GM19438 (cell line): ENCODE results near the gene SPANXN5.
"Not testable (repeated sequence)": the region's sequence is repeated elsewhere in the genome, so short reads cannot be mapped to it uniquely, and the experiment has no call there.

Source experiments
- ATAC-seq: cut with Tn5 transposase; IDR thresholded peaks from one replicate; pipeline ENCODE4 v1.9.1; 2021; ENCODE audit warnings: low read depth; ENCODE audit not compliant: unreplicated experiment

SPANXN5 gene, protein sequence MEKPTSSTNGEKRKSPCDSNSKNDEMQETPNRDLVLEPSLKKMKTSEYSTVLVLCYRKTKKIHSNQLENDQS

DNA sequence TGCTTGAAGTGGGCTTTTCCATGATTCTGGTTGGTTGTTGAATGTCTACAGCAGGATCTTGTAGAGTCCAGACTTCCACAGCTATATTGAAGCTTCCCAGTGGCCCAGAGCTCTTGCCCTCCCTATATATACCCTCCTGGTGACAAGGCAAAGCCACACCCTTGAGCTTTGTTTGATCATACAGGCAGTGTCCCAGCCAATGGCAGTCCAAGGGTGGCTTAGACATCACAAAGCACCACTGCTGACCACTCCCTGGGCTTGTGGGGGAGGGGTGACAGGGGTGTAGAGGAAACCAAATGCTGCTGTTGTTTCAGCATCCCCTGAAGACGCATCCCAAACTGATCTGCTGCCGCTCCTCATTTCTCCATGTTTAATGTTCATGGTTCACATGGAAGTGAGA lies at the start of gene SPANXN5:
TSS of gene SPANXN5 (minus strand) at position 101 of the 400 bp plus-strand sequence. CDS start at position 22, 79 bp downstream.
- ATAC-seq, result not testable (repeated sequence)

DNA sequence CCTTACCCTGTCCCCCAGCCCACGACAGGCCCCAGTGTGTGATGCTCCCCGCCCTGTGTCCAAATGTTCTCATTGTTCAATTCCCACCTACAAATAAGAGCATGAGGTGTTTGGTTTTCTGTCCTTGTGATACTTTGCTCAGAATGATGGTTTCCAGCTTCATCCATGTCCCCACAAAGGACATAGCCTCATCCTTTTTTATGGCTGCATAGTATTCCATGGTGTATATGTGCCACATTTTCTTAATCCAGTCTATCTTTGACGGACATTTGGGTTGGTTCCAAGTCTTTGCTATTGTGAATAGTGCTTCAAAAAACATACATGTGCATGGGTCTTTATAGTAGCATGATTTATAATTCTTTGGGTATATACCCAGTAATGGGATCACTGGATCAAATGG lies 46.4 kb upstream of the SPANXN5 start:
- not testable (repeated sequence) for ATAC-seq

DNA sequence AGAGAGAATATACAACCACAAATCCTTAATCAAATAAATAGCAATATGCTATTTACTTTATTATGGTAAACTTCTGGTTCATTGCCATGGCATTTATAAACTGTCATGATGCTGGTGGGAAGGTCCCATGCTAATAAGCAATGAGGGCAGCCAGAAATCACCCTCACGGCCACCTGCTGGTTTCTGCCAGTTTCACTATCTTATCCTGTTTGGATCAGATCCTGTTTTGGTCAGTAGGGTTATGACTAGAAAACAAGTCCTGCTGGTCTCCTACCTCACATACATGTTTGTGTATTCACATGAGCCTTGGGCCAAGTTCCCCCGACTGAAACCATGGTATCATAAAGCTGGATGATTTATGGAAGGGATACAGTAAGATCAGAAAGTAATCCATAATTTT lies 41.9 kb upstream of the SPANXN5 start:
- ATAC-seq, result no peak

DNA sequence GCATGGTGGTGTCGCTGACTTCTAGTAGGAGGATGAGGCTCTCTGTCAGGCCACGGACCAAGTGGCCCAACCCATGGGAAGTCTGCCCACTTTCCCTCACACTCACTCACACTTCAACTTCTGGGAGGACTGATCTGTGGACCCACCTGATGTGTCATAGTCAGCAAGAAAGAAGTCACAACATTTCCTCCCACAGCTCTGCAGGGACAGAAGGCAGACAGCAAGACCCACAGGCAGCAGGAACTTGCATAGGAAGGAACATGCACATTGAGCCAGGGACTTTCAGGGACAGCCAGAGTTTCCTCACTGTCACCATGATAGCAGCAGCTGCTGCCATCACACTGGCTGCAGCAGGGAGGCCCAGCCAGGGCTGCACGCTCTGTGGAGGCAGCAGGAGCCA lies 33.3 kb upstream of the SPANXN5 start:
- ATAC-seq, result no peak

DNA sequence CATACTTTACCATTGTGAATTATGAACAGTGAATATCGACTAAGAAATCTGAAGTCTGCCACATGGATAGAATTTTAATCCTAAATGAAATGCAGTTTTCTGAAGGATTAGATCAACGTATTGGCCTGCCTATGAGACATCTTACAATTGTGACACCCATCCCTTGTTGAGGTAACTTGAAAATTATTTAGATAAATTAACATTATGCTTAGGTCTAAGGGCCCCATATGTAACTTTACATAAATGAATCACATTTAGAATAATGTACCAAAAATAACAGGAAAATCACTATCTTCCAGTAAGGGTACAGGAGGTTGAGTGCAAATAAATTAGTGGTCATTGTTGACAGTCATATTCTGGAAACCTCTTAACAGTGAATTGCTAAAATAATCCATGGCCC lies 27.4 kb upstream of the SPANXN5 start:
- ATAC-seq, result no peak

DNA sequence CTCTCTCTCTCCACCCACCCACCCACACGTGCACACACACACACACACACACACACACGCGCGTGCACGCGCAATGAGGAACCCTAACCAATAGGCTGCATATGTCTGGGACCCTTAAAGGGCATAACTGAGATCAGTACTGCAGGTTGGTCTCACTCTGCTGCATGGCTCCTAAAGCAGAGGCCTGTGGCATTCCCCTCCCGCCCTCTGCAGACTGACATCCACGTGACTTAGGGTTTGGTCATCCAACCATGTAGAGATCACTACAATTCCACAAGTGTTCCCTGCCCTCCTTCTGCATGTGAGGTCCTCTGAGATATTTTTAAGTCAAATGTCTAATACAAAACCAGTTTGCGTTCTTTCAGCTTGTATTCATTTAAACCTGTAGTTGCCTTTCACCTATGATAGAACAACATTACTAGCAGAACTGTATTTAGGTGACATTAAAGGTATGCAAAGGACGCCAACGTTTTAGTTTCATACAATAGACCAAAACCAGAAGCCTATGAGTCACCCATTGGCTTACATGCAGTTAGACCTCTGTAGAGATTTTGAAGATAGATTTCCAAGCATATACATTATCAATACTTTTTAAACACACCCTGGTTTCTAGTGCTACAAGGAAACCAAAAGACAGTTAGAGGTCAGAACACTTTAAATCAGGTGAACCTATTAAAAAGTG lies 24.0 kb upstream of the SPANXN5 start:
- no peak for ATAC-seq

DNA sequence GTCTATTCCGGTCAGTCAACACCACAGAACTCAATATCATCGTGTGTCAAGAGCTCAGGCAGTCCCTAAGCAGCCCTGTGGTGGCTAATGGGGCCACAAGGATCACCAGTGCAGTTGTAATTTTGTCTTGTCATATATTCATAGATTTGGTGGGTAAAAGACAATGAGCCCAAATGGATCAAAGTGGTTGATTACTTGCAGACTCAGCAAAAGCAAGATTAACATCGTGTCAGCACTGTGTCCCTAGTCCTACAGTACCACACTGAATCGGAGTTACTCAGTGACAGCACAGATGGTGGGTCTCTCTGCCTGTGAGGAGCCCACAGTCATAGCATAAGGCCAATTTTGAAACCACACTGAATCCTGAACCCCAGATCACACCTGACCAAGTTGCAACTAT lies 22.6 kb upstream of the SPANXN5 start:
- no peak for ATAC-seq

DNA sequence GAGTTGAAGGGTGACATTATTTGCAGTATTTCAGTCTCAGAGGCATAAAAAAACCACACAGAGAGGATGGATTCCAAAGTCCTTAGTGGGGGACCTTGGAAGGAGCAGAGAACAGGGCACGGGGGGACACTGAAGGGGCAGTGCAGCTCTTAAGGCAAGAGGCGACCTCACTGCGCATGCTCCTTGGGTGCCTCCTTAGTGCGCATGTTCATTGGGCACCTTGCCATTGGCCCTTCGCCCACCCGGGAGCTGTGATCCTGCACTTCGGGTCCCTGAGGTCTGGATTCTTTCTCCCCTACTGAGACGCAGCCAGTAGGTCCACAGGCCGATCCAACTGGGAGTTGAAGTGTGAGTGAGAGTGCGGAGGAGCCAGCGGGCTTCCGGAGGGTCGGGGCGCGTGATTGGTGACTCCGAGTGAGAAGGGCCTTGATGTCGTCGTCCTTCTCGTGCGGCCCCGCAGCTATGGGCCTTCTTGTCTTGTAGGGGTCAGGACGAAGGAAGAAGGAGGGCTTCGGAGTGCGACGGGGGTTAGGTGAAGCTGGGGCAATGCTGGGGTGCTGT lies 13.9 kb upstream of the SPANXN5 start, which contains the start of gene XAGE5:
TSS of gene XAGE5 (plus strand) at position 223 of the 561 bp plus-strand sequence. CDS start 1,280 bp downstream, outside the sequence.
- no peak for ATAC-seq

DNA sequence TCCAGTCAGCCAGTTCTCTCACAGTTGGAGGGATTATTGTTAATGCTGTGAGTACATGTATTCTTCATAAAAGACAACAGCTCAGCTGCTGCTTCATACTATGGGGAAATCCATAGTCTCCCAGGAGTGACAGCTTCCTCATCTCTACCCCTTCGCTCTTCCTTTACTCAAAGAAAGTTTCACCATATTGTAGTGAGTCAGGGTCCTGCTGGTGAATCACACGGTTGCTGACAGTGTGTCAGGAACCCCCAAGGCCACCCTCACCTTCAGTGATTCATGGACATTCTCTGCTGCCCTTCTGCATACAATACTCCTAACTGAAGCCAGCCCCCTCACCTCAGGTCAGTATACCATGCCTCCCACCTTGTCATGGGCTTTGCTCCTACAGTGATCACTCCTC lies 7.6 kb upstream of the SPANXN5 start:
- ATAC-seq, result not testable (repeated sequence)

DNA sequence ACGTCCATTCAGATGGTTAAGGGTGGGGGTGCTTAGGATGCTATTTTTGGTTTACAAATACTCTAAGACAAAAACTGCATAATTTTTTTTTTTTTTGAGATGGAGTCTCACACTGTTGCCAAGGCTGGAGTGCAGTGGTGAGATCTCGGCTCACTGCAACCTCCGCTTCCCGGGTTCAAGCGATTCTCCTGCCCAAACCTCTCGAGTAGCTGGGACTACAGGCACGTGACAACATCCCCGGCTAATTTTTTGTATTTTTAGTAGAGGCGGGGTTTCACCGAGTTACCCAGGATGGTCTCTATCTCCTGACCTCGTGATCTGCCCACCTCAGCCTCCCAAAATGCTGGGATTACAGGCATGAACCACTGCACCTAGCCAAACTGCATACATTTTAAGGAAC lies 23.7 kb downstream of the SPANXN5 start:
- not testable (repeated sequence) for ATAC-seq

DNA sequence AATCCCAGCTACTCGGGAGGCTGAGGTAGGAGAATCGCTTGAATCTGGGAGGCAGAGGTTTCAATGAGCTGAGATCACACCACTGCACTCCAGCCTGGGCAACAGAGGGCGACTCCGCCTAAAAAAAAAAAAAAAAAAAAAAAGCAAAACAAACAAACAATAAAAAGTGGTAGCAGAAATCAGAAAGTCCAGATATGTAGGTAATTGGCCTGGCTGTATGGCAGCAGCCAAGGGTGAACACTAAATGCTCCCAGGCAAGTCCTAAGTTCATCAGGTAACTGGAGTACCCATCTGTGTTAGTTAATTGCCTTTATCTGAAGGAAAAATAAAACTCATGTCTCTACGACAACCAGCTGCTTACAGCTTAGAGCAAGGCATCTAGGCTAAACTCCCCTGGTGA lies 31.2 kb downstream of the SPANXN5 start:
- not testable (repeated sequence) for ATAC-seq

DNA sequence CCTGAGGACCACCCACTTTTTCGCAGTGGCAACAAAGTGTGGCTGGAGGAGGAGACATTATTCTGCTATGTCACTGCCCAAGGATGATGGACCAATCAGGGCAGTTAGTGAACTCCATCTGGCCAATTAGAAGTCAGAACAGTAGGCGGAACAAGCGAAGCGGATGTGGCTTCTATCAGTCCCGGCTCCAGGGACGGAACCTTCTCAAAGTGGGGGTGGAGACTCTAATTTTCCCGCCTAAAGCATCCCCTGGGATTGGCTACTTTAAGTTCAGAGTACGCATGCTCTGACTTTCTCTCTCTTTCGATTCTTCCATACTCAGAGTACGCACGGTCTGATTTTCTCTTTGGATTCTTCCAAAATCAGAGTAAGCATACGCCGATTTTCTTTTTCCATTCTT lies 46.3 kb downstream of the SPANXN5 start, which contains the start of gene SSX2B:
TSS of gene SSX2B (plus strand) at position 301 of the 400 bp plus-strand sequence. CDS start 1,429 bp downstream, outside the sequence.
- not testable (repeated sequence) for ATAC-seq
